GM04504 (cell line): ENCODE data around the gene TPSD1.

Source experiments
- DNase-seq: peaks from one replicate; pipeline ENCODE4 v3.0.0-alpha.2; 2012; ENCODE audit warnings: low read depth

TPSD1 gene

DNA sequence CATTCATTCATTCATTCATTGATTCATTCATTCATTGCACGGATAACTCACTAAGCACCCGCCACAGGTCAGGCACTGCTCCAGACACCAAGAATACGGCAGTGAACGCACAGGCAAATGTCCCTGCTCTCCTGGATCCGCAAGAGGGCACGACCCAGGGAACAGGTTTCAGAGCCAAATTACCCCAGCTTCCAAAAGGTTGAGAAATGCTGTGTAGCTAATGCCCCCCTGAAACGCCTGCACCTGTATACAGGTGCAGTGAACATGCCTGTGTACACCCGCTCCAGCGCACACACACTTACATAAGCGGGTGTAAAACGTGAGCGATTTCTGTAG lies 44.0 kb downstream of the TPSD1 start:
- DNase-seq = no peak

GRCh38 chr16:1300664-1301476 lies 45.0 kb downstream of the TPSD1 start:
- no peak for DNase-seq

- DNase-seq = no peak
Measured at GRCh38 chr16:1301562-1301961, 45.7 kb downstream of the TPSD1 start.

DNA sequence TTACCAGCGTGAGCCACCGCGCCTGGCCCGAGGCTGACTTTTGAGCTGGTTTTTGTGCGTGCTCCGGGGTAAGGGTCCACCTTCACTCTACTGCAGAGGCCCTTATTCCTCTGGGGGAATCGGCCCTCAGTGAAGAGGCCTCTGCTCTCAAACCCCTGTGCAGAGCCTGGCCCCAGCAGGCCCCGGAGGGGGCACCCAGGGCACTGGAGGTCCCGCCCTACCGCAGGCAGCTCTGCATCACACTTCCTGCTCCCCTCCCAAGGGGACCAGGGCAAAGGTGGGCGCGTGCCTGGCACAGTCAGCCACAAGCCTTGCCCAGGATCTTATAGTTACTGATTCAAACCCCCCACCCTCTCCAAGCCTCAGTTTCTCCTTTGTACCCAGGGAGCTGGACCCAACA lies 50.0 kb downstream of the TPSD1 start:
- DNase-seq = no peak

DNA sequence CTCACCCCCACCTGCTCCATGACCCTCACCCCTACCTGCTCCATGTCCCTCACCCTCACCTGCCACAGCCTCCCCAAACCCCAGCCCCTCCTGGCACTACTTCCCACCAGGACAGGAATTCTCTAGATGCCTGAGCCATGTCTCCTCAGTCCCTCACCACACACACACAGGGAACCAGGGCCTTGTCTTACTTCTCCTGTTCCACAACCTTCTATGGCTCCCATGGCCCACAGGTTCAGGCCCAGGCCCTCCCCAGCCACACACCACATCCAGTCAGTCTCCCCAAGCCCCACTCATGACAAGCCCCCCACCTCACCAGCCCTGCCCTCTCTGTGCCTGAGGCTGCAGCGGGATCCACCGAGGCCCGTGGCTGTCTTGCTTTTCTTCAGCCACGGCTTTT lies 50.5 kb downstream of the TPSD1 start:
- DNase-seq = no peak

GRCh38 chr16:1308036-1308976 lies 52.4 kb downstream of the TPSD1 start:
- DNase-seq = no peak
